ENCODE results near the gene HDAC10.

- no peak for TF ChIP-seq POLR2AphosphoS5 (IDR thresholded peaks at IDR 0.05; ENCODE audit: low read depth, low read length)
- no peak for TF ChIP-seq CTCF (IDR thresholded peaks at IDR 0.05)
- no peak for TF ChIP-seq REST (IDR thresholded peaks at IDR 0.05; ENCODE audit: insufficient read depth in 1 of 2, low read depth in 2 of 2, low read length in 1 of 2)
- TF ChIP-seq TCF7L2 (IDR thresholded peaks at IDR 0.05; ENCODE audit: low read depth, low read length) = no peak
- TF ChIP-seq SIN3A (IDR thresholded peaks at IDR 0.05; ENCODE audit: borderline replicate concordance, insufficient read depth, low read depth, low read length) = no peak
These were observed 49.7 kb upstream of the HDAC10 start for GRCh38 chr22:50300620-50301257.
